Stimulated activated CD4-positive, alpha-beta T cell treated with anti-CD3 and anti-CD28 coated beads, TNF-alpha, amount 100 ng/mL, for 48 hours (primary cell): ENCODE measurements around the gene PKIG.
"Not testable (repeated sequence)": the region's sequence is repeated elsewhere in the genome, so short reads cannot be mapped to it uniquely, and the experiment has no call there.

Experiments
- DNase-seq, 3 donors: peaks; one replicate each; pipeline ENCODE4 v3.0.0-alpha.2; 2020; ENCODE audit warnings: low read depth in 3 of 3

The PKIG gene

DNA sequence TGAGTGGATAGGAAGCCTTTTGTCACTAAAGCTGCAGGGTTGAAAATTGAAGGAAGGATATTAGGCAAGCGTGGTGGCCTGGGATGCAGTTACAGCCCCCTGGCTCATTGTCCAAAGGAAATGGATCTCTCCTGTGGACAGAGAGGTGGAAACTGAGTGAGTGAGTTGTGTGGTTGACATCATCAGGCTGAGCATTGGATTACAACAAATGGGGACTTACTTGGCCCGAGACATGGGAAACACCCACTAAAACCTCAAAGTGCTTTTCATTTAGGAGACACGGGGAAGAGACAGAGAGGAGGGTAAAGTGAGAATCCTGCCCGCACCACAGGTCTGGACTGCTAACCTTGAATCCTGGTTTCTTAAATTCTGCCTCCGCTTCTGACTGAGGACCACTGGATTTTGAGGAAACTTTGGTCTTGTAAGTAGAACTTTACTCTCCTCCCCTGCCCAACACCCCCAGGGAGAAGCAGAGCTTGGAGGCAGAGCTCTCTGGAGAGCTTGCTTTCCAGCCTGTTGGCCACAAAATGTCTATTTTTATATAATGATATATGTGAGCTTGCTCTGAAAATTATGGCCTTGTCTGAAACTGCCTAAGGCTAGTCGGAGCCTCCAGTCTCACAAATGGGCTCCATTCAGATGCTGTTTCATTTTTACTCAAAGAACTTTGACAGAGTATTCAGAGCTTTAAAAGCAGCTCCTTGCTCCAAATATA lies at the start of gene PKIG:
Gene PKIG (plus strand): TSS at position 269 of the 715 bp plus-strand sequence. CDS start 31,978 bp downstream, outside the sequence.
- no peak for DNase-seq

GRCh38 chr20:44532981-44533331 lies 49.4 kb upstream of the PKIG start:
- no peak for DNase-seq

- no peak for DNase-seq
Measured at GRCh38 chr20:44533928-44534327, 48.5 kb upstream of the PKIG start.

- no peak for DNase-seq
Measured at GRCh38 chr20:44536175-44536574, 46.2 kb upstream of the PKIG start.

- DNase-seq: no peak
Measured at GRCh38 chr20:44537993-44538392, 44.4 kb upstream of the PKIG start.

DNA sequence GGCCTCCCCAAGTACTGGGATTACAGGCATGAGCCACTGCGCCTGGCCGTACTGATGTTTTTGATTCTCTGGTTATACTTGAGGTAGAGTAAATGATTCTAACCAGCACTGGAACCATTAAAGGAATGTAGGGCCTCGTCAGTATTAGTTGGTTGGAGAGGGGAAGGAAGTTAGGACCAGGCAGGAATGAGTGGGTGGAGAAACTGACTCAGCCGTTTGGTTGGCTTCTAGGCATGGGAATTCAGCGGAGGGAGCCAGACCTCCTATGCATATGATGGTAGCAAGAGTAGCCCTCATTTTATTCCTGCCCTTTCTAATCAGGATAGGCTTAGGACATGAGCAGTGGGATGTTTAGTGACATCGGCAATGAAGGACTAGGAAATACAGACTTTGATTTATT lies 41.5 kb upstream of the PKIG start:
- no peak for DNase-seq

GRCh38 chr20:44541992-44542391 lies 40.4 kb upstream of the PKIG start:
- no peak for DNase-seq

DNA sequence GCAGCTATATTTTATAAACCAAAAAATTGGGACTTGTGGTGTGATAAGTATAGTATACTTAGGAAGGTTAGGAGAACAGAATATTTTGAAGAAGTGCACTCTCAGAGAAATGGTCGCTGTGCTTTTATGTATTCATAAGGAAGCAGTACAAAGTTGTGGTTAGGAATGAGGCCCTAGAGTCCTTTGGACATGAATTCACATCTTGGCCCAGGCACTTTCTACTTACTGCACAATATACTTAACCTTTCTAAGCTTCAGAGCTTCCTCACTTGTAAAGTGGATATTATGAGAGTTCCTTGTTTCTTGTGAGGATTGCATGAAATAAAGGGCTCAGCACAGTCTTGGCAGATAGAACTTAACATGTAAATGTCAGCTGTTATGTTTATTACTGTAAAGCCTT lies 39.5 kb upstream of the PKIG start:
- DNase-seq: no peak

- no peak for DNase-seq
Measured at GRCh38 chr20:44543358-44543757, 39.0 kb upstream of the PKIG start.

DNA sequence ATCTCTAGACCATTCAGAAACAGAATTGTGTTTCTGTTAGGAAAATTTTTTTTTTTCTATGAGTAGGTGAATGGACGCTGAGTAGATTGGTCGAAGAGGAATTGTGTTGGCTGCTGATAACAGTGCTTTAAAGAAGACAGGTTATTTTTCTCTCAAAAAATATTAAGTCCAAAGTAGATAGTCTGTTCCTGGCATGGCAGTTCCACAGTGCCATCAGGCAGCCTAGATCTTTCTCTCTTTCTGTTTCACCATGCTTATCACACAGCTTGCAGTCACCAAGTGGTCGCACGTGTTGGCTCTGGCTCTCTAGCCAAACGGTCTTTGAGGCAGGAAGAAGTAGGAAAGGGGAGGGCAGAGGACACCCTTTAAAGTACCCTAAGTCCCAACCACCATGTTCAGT lies 38.1 kb upstream of the PKIG start:
- DNase-seq: no peak

- no peak for DNase-seq
Measured at GRCh38 chr20:44547419-44547818, 35.0 kb upstream of the PKIG start.

- DNase-seq: no peak
Measured at GRCh38 chr20:44549123-44549522, 33.3 kb upstream of the PKIG start.

- no peak for DNase-seq
Measured at GRCh38 chr20:44552050-44552449, 30.3 kb upstream of the PKIG start.

DNA sequence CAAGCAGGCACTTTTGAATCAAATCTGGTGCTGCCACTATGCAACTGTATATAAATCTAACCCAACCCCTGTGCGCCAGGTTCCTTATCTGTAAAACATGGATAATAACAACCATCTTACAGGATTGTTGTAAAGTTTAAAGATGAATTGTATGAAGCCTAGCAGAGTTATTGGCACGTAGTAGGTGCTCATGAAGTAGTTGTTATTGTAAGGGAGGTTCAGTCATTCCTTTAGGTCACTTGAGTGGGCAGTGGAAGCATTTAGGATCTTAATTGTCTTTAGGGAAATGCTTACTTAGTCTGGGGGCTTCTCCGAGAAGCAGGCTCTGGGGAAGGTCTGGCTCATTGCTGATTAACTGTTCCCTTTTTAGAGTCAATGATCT lies 29.8 kb upstream of the PKIG start:
- no peak for DNase-seq

GRCh38 chr20:44552950-44553908 lies 29.1 kb upstream of the PKIG start:
- DNase-seq: no peak

DNA sequence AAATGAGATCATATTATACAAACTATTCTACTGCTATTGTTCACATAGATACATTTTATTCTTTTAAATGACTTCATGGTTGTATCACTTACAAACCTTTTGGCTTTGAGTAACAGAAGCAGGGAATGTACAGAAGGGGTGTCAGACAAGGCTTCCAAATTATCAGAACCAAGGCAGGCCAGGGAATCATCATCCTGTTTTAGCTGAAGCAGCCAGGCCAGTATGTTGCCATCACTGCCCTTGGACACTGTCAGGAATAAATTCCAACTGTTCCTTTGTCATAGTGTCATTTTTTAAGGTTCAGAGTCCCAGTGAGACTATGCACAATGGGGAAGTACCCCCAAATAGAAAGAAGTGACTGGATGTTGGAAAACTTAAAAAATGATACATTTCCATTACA lies 23.1 kb upstream of the PKIG start:
- no peak for DNase-seq

- DNase-seq: no peak
Measured at GRCh38 chr20:44560229-44560628, 22.1 kb upstream of the PKIG start.

- DNase-seq: not testable (repeated sequence)
Measured at GRCh38 chr20:44560818-44561217, 21.6 kb upstream of the PKIG start.

DNA sequence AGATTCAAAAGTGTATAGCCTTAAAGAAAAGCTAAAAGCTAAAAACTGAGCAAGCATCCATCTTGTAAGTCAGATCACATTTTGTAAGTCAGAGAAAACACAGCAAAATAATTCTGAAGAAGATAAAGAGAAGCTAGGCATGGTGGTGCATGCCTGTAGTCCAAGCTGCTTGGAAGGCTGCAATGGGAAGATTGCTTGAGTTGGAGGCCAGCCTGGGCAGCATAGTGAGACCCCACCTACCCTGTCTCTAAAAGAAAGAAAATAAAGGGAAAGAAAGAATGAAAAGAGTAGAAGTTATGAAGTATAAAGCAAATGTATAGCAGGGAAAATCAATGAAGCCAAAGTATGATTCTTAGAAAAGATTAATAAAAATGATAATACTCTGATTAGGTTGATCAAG lies 20.5 kb upstream of the PKIG start:
- DNase-seq: no peak

DNA sequence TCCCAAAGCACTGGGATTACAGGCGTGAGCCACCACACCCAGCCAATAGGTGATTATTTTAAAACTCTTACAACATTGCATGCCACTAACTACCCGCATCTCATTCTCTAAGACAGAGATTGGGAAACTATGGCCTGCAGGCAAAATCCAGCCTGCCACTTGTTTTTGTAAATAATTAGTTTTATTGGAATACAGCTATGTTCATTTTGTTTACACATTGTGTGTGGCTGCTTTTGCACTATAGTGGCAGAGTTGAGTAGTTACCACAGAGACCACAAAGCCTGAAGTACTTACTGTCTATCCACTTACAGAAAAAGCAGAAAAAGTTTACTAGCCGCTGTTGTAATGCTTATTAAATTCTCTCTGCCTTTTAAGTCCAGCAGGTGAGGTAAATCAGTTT lies 16.4 kb upstream of the PKIG start:
- no peak for DNase-seq

- DNase-seq: no peak
Measured at GRCh38 chr20:44566811-44567210, 15.6 kb upstream of the PKIG start.

DNA sequence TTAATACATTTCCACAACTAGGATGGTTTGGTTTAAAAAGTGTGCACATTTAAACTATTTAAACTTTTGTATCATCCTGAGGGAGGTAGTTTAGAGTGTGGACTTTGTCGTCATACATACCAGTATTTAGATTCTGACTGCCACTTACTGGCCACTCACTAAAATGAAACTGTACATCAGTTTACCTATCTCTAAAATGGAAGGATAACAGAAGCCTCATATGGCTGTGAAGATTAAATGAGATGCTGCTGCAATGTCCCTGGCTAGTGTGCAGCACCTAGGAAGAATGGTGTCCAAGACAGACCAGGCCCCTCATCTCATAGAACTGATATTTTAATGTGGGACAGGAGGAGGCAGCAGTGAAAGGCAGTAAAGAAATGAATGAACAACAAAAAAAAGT lies 12.0 kb upstream of the PKIG start:
- no peak for DNase-seq

GRCh38 chr20:44571362-44571988 lies 10.9 kb upstream of the PKIG start:
- DNase-seq: no peak
